NCI-H1048 (cell line): ENCODE results near the gene CDKL2.

Experiments
- DNase-seq: peaks from one replicate; lab custom pipeline; 2025; lab: John Stamatoyannopoulos, UW

The CDKL2 gene

DNA sequence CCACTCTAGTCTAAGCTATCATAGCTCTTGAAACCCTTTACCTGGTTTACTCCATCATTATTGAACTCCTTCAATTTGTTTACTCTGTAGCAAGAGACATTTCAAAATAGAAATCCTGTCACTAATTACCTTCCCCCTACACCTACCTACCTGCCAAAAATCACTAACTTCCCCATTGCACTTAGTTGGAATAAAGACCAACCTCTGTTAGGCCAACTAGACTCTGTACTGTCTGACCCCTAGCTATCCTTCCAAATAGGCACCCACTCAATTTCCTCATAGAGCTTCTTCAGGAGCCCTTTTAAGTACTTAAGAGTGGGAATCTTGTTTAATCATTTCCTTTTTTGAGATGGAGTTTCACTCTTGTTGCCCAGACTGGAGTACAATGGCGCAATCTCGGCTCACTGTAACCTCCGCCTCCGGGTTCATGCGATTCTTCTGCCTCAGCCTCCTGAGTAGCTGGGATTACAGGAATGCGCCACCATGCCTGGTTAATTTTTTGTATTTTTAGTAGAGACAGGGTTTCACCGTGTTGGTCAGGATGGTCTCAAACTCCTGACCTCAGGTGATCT, 8.9 kb upstream of the CDKL2 start:
- no peak for DNase-seq

DNA sequence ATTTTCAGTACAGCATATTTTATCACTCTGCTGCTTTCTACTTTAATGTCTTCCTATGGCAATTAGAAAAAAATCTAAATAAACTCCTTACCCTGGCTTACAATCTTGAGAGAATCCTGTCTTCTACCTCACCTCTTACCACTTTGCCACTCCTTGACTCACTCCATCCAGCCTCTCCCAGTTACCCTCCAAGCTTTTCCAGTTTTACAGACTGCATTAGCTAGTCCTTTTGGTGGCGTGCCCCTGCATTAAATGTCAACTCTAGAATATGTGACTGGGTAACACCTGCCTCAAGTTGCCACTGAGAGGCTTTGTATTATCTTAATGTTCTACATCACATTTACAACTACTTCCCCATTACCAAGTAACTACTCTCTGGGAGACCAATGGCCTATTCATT, 7.5 kb upstream of the CDKL2 start:
- DNase-seq: no peak

DNA sequence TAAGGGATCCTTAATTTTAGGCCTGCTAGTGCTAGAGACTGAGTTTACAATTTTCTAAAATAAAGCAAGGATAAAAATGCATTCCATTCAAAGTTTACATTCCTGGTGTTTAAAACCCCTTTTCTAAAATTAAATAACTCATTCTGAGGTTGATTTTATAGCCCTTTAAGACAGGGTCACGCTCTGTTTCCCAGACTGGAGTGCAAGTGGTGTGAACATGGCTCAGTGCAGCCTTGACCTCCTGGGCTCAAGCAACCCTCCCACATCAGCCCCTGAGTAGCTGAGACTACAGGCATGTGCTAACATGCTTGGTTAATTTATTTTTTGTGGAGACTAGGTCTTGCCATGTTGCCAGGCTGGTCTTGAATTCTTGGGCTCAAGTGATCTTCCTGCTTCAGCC, 6.8 kb upstream of the CDKL2 start:
- DNase-seq: no peak

DNA sequence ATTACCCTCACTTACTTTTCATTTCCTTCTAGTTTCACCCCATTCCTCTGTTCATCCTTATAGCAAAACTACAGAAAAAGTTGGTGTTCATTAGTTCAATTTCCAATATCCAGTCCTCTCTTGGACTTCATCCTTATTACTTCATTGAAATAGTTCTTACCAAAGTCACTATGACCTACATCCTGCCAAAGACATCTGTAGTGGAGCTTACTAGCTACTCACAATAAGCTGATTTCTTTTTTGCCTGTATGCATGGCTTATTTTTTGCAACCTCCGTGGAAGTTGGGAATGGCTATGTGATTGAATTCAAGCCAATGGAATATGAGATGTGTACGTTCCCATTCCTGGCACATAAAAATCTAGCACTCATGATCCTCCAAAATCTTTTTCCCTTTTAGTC, 4.6 kb upstream of the CDKL2 start:
- no peak for DNase-seq

DNA sequence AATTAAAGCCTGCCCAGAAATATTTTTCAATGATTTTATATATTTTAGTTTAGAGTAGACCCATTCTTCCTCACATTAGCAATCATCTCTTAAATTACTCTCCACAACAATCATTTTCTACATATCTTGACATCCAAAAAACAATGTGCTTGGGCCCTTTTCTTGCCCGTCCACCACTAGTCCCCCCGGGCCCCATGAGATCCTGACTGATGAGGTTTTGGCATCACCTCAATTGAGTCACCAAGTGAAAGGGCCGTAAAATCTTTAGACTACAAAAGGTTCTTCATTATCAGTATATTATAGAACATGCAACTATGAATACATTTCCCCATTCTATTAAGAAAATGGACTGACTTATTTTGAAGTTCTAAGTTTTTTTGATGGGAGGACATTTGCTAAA, 4.0 kb upstream of the CDKL2 start:
- no peak for DNase-seq

DNA sequence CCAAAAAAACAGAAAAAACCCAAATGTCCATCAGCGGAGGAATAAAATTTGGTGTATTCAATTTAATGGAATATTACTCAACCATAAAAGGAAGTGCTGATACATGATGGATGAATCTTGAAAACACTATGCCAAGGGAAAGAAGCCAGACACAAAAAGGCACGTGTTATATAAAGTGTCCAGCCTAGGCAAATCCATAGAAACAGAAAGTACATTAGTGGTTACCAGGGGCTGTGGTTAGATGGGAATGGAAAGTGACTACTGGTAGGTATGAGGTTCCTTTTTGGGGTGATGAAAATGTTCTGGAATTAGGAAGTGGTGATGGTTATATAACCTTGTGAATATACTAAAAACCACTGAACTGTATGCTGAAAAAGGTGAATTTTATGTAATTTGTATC, 3.5 kb upstream of the CDKL2 start:
- no peak for DNase-seq

DNA sequence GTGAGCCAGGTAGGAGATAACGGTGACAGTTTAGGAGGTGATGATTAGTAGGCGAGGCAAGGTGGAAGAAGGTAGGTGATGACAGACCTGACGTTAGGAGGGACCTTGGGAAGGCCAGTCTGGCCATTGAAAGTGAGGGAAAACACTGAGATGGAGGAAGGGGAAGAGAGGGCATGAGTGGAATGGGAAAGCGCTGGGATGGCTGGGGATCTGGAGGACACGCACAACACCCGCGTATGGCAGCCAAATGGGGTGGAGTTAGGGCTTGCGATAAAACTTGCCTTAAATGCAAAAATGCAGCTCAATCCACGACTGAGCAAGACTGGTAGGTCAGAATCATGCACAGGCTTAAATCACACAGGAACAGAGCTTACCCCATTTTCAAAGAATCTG, 605 bp upstream of the CDKL2 start:
- DNase-seq: no peak

DNA sequence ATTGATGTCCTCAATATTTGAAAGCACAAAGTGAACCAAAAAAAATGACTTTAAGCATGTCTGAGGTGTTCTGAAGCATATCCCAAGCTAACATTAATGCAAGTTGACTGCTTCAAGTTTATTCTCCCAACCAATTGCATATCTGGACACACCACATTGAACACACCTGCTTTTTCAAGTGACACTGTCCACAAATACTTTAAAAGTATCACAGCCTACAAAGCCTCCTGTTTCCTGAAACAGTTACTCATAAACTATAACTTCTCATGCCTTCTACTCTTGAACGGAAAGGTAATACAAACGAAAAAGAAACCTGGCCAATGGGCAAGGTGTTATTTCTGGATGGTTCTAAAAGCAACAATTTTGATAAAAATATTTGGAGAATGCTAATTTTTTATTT, 1.1 kb downstream of the CDKL2 start:
- DNase-seq: no peak

DNA sequence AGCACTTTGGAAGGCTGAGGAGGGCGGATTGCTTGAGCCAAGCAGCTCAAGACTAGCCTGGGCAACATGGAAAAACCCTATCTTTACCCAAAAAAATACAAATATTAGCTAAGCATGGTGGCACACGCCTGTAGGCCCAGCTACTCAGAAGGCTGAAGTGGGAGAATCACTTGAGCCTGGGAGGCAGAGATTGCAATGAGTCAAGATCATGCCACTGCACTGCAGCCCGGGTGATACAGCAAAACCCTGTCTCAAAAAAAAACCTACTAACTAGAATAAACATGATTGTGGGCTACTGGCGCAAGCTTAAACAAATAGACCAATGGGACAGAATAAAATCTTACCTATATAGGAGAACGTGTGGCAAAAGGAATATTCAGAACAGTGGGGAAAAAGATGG, 7.3 kb downstream of the CDKL2 start:
- DNase-seq: no peak

DNA sequence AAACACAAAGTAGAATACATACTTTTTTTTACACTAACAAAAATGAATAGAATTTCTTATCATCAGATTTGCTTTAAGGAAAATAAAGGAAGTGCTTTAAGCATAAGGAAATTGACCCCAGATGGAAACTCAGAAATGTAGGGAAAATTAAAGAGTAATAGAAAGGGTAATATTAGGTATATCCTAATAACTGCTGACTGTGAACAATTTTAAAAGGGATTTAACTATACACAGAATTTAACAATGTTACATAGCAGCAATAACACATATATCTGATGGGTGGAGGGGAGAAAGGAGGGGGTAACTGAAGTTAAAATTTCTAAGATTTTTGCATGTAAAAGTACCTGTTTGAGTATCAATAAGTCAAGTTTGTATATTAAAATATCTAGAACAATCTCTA, 8.6 kb downstream of the CDKL2 start:
- DNase-seq: no peak

DNA sequence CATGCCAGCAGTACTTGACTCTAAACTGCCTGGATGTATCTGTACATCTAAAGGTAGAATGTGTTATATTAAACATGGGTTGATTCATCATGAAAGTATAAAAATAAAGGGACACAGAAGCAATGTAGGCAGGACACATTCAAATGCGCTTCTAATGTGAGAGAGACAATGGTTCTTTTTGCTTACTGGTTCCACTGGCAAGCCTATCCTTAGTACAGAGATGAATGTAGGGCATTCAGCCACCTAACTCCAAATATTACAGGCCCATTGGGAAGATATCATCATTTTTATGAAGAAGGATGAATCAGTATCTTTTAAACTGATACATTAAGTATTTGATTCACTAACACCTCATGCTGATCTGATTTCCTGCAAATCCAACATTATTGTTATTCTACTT, 18.0 kb downstream of the CDKL2 start:
- DNase-seq: no peak

DNA sequence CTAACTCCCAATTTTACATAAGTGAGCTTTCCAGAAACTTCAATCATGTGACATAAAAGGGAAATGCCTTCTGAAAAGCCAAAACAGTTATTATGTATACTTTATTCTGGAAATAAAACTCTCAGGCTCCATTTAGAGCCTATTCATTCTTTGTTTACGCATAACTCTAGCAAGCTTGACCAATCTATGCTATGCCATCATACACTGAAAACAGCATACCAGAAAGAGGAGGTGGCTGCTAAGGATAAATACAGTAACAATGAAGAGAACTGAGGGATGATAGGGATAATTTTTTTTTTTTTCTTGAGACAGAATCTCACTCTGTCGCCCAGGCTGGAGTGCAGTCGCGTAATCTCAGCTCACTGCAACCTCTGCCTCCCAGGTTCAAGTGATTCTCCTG, 24.4 kb downstream of the CDKL2 start:
- no peak for DNase-seq

DNA sequence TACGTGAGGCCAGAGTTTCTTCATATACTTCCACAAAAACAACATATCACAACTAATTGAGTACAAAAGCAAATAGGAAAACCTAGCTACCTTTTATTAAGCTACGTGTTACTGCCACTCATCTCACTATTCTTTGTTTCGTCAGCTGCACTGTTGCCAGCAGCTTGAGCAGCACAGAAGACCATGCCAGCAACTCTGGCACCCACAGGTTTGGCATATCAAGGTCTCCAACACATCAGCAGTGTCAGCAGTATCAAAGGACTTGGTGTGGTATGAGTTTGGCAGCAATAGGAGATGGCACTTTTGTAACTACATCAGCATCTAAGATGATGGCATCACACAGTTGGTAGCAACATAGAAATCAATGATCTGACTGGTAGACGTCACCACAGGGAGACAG, 30.7 kb downstream of the CDKL2 start:
- no peak for DNase-seq

DNA sequence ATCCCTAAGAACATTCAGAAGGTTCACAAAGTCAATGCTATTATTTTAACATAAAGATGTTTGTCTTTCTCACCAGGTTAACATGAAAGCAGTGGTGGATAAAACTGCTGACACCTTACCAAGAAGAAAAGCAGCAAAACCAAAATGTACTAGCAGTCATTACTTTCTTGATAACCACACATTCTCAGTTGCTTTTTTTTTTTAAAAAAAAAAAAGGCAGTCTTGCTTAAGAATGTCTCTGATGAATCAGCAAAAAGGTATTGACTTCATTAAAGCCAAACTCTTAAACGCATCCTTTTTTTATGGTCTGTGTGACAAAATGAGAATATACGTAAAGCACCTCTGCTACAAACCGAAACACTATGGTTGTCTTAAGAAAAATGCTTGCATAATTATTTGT, 31.9 kb downstream of the CDKL2 start:
- DNase-seq: no peak

DNA sequence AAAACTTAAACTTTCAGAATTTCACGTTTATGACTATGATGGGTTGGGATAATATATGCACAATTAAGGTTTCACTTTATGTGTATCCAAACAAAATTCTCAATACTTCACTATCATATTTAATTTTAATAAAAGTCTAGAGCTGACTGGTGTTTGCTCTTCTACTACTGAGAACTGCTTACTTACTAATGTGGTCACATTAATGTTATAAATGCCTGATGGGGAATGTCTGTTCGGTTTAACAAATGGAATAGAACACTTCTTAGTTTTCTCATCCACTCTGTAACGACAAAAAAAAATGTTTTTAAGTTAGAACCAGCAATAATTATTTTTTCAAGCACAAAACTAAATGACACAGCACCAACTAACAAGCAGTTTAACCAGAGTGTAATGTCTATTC, 34.3 kb downstream of the CDKL2 start:
- no peak for DNase-seq

DNA sequence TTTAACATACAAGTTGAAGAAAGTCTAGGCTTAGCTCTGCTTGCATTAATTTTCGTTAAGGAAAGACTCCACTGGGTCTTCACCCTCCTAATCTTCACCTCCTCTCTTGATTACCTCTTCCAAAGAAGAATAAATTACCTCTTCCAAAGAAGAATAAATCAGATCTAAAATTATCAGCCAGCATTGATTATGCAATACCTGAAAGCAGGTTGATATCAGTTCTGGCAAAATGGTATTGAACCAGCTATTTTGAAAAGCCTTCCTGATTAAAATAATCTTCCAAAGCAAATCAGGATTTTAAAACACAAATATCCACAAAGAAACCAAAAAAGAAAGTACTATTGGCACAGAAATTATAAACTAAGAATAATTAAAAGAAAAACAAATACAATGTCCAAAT, 36.9 kb downstream of the CDKL2 start:
- no peak for DNase-seq

DNA sequence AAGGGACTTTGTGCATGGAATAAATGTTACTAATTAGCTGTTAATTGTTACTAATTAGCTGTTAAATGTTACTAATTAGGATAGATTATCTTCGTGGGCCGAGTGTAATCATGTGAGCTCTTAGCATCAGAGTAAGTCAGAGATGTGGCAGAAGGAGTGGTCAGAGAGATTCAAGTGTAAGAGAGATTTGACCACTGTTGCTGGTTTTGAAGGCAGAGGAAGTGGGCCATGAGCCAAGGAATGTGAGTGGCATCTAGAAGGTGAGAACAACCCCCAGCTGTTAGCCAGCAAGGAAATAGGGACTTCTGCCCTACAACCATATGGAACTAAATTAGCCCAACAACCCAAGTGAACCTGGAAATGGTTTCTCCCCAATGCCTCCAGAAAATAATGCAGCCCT, 46.3 kb downstream of the CDKL2 start:
- DNase-seq: no peak

DNA sequence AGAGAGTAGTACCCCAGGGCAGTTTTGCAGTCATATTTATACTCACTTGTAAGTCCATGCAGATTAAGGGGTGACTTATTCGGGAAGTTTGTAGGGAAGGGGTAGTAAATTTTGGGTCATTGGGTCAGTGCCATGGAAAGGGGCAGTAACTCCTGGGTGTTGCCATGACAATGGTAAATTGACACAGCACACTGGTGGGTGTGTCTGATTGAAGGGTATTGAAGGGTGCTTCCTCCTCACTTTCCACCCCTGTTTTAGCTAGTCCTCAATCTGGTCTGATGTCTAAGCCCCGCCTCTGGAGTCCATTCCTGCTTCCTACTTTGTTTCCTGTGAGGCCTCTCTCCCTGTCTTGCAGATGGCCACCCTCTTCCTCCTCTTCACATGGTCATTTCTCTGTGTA, 62.6 kb downstream of the CDKL2 start:
- DNase-seq: no peak

DNA sequence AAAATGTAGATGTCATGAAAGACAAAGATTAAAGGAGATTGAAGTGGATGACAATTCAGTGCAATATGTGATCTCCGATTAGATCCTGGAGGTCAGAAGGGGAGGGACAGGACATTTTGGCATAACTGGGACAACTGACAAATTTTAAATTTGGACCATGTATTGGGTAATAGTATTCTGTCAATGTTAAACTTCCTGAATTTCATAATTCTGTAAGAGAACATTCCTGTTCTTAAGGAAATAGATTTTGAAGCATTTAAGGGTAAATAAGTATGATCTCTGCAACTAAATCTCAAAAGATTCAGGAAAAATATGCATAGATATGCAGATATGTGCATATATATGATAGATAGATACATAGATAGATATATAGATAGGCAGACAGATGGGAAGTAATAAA, 63.4 kb downstream of the CDKL2 start:
- DNase-seq: no peak

DNA sequence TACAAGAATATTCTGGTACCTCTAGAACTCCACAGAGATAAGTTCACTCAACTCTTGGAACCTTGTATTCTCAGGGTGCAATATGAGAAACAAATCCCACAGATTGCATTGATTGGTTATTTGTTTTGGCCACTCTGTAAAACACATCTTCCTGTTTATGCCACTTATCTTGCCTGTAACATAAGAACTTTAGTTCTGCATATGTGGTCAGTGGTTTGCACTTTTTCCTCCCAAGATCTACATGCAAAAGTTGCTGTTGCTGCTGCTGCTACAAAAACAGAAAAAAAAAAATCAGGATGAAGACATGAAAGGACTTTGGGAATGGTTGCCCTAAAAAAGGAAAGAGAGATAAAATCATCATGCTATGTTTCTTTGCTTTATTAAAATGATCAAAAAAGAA, 64.8 kb downstream of the CDKL2 start:
- no peak for DNase-seq

DNA sequence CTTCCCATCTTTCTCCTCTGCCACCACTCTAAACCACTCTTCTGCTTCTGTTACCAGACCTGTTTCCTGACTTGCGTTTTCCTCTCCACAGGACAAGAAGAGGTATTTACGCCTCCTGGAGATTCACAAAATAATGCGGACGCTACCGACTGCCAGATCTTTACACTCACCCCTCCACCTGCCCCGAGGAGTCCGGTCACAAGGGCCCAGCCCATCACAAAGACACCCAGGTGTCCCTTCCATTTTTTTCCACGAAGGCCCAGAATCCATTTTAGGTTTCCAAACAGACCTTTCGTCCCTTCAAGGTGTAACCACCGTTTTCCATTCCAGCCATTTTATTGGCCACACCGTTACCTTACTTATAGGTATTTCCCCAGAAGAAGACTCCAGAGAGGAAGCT, 66.3 kb downstream of the CDKL2 start:
- DNase-seq: no peak

DNA sequence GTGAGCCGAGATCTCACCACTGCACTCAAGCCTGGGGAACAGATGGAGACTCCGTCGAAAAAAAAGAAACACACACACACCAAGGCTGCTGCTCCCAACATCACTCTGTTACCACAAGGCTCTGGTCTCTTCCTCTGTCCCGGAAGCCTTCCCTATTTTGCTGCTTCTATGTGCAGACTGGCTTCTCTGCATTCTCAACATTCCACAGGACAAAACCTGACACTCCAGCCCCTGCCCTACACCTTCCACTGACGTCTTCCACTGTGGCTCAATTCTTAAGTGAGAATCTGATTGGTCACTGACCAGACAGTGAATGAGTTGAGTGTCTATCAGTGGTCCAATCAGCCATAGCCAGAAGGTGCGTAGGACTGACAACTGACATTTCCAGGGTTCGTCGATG, 68.5 kb downstream of the CDKL2 start:
- DNase-seq: no peak

DNA sequence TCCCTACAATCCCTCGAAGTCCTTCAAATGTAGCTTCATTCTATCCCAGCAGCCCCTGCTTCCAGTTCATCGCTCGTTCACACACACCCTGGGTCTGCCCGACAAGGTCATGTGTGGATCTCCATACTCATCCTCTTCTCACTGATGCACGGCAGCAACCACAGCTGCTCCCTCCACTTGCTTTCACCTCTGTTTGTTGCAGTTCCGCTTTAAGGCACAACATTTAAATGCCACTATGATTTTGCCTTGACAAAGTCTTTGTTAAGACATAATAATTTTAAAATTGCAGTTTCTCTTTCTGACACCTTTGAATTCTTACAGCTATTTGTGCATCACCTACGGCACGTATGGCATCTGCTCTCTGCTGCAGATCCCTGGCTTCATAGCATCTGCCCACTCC, 72.6 kb downstream of the CDKL2 start:
- DNase-seq: no peak

DNA sequence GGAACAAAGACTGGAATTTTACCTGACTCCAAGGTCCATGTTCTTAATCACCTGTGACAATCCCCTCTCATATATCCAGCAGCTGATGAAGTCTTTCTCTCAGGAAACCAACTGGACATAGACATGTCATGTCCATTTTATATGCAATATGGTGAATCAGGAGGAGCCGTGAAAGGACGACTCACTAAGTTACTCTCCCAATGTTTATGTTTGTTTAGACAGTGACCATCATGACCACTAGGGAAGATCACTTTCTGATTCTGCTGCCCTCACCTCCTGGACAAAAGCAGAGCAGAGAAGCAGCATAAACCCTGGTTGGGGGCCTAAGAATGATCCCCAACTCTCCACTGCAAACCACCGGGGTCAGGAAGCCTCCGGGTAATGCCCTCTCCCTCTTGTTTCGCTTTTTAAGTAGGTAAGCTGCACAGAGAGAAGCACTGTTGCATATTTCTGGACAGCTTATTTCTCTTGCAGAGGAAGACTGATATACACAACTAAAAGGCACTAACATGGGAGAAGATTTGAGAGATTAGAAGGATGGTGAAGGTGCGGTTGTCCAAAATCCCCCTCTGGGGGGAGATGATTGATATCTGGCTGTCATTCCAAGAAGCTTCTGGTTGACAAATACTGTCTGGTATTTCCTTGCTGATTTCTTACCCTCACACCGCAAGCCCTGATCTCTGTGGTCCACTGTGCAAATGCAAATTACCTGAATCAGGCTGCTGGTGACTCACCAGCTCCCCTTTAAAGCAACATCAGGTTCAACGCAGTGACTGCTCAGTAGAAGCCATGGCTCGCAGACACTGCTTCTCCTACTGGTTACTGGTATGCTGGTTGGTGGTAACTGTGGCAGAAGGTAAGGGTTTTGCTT, 74.8 kb downstream of the CDKL2 start, which contains the start of gene ODAPH:
TSS of gene ODAPH (plus strand) at position 773 of the 871 bp plus-strand sequence. CDS start at position 790, 17 bp downstream.
- no peak for DNase-seq
